22Rv1 (cell line): ENCODE measurements around the gene TBC1D22B.

Experiments used
- ZFX ChIP-seq: fragments of 450-650 bp; IDR thresholded peaks from 2 replicates; pipeline ENCODE4 v1.6.1; 2017; ENCODE audit warnings: antibody characterized with exemption, borderline replicate concordance
- TF ChIP-seq, protein P1 (sequence below): fragments of 450-650 bp; IDR thresholded peaks from 2 replicates; pipeline ENCODE4 v1.5.1; 2017; ENCODE audit warnings: mild to moderate bottlenecking

DNA sequence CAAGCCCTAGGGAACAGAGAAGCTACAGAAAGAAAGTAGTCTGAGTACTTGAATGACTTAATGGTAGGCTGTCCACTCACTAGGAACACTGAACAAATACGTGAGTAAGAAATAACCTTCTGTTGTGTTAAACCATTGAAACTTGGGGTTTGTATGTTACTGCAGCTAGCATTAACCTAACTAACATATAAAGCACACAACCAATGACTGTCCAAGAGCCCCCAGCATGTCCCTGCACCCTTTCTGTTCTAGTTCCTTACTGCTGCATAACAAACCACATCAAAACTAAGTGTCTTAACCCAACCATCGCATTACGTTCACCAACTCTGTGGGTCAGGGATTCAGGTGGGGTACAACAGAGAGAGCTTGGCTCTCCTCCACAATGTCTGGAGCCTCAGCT, 85.7 kb downstream of the TBC1D22B start:
- TF ChIP-seq, protein P1, sequence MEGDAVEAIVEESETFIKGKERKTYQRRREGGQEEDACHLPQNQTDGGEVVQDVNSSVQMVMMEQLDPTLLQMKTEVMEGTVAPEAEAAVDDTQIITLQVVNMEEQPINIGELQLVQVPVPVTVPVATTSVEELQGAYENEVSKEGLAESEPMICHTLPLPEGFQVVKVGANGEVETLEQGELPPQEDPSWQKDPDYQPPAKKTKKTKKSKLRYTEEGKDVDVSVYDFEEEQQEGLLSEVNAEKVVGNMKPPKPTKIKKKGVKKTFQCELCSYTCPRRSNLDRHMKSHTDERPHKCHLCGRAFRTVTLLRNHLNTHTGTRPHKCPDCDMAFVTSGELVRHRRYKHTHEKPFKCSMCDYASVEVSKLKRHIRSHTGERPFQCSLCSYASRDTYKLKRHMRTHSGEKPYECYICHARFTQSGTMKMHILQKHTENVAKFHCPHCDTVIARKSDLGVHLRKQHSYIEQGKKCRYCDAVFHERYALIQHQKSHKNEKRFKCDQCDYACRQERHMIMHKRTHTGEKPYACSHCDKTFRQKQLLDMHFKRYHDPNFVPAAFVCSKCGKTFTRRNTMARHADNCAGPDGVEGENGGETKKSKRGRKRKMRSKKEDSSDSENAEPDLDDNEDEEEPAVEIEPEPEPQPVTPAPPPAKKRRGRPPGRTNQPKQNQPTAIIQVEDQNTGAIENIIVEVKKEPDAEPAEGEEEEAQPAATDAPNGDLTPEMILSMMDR = no peak
- no peak for TF ChIP-seq ZFX
